ENCODE results near the gene TMBIM4.
"Not testable (repeated sequence)": the region's sequence is repeated elsewhere in the genome, so short reads cannot be mapped to it uniquely, and the experiment has no call there.

TMBIM4 gene

GRCh38 chr12:66182956-66183355 is 13.2 kb upstream of the TMBIM4 start:
- no peak for DNase-seq

DNA sequence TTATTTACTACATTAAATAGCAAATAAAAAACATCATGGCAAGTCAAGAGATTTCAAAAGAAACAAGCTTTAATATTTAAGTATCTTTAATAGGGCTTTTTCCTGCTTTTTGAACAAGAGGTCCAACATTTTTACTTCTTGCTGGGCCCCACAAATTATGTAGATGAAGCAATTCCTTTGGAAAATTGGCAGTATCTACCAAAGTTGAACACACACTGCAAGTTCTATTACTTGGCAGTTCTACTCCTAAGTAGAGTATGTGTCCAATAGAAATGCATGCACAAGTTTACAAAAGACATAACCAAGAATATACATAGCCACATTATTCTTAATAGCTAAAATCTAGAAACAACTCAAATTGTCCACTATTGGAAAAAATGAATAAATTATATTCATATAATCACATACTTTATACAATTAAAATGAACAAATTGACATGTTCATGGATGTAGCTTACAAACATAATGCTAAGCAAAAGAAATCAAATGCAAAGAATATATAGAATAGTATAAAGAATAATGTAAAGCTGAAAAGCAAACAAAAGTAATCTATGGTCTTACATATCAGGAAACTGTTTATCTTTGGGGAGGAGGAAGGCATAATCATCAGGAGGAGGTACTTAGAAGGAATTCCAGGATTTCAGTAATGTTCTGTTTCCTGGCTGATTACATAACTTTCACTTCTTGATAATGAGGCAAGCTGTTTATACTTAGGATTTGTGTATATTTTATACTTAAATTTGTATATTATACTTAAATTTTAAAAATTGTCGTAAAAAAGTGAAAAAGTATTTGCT is 6.5 kb upstream of the TMBIM4 start:
- DNase-seq, result no peak

GRCh38 chr12:66174391-66175325 is 4.9 kb upstream of the TMBIM4 start:
- not testable (repeated sequence) for DNase-seq

DNA sequence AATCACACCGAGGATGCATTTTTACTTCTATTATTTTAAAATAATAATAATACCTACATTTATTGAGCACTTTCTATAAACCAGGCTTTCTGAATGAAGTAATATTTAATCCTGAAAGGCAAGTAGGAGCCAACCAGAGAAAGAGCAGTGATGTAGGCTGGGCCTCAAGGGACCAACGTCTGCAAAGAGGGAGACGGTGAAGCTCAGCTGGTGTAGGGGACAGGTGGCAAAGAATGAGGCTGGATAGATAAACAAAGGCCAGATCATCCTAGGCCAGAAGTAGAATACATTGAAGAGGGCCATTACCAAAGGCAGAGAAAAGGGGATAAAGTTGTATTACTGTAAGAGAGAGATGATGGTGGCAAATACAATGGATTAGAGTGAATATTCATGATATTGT is 810 bp upstream of the TMBIM4 start:
- no peak for DNase-seq

DNA sequence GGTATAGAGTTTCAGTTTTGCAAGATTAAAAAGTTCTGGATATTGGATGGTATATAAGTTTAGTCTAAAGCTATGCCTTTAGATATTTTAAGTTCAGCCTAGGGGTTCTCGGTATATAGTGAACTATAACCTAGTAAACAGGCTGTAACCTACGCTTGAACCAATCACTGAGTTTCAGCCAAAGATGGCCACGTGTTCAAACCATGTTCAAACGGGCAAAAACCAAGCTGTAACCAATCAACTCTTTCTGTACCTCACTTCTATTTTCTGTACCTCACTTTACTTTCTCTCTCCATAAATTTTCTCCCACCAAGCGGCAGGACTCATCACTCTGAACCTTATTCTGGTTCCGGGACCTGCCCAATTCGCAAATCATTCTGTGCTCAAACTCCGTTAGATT is 1.4 kb downstream of the TMBIM4 start:
- no peak for DNase-seq

GRCh38 chr12:66166561-66166960 is 3.2 kb downstream of the TMBIM4 start:
- DNase-seq, result no peak

DNA sequence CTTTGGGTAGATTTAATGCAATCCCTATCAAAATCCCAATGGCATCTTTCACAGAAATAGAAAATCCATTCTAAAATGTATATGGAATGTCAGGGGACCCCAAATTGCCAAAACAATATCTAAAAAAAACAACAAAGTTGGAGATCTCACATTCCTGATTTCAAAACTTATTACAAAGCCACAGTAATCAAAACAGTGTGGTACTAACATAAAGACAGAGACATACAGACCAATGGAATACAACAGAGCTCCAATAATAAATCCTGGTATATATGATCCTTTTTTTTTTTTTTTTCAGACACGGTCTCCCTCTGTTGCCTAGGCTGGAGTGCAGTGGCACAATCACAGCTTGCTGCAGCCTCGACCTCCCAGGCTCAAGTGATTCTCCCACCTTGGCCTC is 4.7 kb downstream of the TMBIM4 start:
- no peak for DNase-seq

DNA sequence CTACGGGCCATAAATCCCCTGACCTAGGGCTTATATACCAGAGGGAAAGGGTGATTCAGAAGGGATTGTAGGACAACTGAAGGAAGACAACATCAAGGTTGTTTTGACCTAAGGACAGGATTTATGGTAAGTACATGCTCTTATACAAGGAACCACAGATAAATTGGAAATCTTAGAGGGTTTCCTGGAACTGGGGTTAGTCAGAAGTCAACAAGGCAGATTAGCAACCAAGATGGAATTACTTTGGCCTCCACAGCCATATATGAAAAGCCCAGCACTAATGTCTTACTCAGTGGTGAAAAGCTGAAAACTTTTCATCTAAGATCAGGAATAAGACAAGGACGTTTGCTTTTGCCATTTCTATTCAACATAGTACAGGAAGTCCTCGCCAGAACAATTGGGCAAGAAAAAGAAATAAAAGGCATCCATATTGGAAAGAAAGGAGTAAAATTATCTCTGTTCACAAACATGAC is 5.4 kb downstream of the TMBIM4 start:
- no peak for DNase-seq

- no peak for DNase-seq
Measured at GRCh38 chr12:66163289-66163688, 6.5 kb downstream of the TMBIM4 start.

DNA sequence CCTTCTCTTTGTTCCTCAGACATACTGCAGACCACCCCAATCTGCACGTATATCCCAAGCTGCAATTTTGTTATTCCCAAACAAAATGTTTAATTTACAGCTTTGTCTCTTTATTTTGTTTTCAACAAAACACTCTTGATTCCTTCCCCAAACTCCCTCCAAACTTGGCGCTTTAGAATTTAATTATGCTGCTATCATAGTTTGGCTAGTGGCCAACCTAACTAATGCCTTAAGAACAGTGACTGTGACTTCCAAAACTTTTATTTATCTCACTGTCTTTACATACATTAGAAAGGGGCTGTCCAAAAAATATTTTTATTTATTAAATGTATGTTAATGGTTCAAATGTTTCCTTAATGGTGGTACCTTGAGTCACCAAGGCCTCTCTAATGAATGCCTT is 7.1 kb downstream of the TMBIM4 start:
- no peak for DNase-seq

DNA sequence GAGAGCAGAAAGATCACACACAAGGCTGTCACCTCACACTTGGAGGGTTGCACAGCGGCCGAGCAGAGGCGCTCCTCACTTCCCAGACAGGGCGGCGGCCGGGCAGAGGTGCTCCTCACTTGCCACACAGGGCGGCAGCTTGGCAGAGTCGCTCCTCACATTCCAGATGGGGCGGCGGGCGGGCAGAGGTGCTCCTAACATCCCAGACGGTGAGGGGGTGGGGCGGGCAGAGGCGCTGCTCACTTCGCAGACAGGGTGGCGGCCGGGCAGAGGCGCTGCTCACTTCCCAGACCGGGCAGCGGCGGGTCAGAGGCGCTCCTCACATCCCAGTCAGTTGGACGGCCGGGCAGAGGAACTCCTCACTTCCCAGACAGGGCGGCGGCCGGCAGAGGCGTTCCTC is 9.1 kb downstream of the TMBIM4 start:
- no peak for DNase-seq

GRCh38 chr12:66159123-66159522 is 10.7 kb downstream of the TMBIM4 start:
- no peak for DNase-seq

DNA sequence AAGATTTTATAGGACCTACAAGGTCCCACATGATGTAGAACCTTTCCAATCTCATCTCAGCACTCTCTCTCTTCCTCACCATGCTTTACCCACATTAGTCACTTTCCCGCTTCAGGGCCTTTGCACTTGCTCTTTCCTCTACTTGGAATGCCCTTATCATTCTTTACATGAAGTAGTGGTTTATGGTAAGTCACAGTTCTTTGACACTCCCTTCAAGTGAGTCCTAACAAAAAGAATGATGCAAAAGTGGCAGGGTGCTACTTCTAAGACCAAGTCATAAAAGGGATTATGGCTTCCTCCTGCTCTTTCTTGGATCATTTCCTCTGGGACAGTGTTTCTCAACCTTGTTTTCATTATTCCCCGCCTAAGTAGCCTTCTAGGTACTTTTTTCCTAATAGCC is 13.1 kb downstream of the TMBIM4 start:
- DNase-seq, result no peak

DNA sequence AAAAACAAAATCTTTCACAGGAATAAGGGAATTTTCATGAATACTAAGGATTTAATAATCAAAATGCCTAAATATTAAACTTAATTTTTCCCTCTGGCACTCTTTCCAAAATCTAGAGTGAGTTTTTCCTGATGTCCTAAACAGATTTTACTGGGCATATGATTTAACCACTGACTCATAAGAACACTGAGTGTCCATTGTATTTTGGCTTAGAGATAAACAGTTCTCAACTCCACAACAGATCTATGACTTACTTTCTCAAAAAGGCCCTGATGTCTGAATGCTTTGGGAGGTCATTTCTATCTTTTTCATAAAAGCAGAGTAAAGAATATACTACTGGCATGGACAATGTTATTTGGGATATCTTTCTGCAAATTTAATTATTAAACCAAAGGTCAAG is 15.0 kb downstream of the TMBIM4 start:
- DNase-seq, result no peak

GRCh38 chr12:66152732-66153131 is 17.1 kb downstream of the TMBIM4 start:
- DNase-seq, result no peak

DNA sequence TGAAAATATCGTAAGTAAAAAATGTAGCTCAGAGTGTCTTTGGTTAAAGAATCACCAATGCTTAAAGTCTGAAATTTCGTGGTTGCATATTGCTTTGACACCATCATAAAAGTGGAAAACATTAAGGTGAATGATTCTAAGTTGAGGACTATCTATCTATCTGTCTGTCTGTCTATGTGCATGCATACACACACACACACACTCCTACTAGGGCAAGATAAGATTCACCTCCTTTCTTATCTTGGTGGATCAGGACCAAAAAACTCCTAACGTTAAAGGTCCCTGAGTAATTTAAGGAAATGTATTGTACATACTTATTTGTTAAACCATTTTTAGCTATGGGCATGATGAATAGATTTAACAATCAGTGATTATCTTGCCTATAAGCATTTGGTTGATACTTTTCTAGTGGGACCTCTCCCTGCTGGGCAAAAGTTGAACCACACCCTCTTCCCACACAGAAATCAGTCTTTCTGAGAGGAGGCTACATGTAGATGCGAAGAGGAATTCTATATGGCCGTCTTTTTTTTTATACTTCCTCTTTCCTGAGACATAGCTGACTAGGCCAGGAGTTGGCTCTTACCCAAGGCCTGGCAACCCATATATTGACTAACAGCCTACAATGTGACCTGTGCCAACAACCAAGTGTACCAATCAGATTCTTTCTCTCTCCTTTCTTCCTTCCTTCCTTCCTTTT is 19.9 kb downstream of the TMBIM4 start:
- no peak for DNase-seq

DNA sequence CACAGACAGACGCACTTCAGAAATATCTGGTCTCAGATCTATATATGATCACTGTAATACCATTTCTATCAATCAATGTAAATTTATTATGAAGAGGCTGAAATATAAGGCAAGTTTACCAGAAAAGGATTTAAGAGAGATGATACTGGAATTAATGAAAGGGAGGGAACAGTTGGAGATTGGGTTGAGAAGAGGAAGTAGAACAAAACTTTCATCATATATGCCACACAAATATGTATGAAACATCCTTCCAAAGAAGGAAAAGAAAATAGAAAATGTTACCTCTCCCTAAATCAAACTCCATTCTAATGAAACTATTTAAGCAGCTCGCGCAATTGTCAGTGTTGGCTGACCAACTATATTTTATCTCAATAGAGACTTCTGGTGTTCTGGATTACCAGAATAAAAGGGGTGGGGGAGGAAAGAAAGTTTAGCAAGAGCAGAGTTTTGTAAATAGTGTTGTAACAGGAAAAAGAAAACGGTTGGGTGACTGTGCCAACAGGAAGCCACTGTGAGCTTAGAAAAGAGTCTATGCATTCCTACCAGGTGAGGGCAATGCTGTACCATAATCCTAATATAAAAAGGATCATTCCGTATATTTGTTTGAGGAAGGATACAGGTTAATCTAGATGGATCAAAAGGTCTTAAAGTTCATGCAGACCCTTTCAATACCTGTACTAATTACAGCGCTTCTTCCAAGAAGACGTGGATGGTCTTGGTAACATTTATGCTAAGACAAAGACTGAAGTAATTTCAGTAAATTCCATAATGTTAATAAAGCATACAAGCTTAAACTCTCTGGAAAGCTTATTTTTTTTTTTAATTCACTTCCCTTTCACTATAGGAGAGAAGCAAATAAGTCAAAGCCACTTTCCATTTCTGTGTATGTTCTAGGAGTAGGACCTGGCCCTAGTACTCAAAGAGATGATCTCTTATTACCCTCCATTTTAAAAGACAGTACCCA is 24.7 kb downstream of the TMBIM4 start:
- peak in 1 of 2 experiments; percentile 58 for DNase-seq

GRCh38 chr12:66143868-66144267 is 25.9 kb downstream of the TMBIM4 start:
- no peak for DNase-seq

- no peak for DNase-seq
Measured at GRCh38 chr12:66142826-66143225, 27.0 kb downstream of the TMBIM4 start.

GRCh38 chr12:66141299-66141698 is 28.5 kb downstream of the TMBIM4 start:
- no peak for DNase-seq

DNA sequence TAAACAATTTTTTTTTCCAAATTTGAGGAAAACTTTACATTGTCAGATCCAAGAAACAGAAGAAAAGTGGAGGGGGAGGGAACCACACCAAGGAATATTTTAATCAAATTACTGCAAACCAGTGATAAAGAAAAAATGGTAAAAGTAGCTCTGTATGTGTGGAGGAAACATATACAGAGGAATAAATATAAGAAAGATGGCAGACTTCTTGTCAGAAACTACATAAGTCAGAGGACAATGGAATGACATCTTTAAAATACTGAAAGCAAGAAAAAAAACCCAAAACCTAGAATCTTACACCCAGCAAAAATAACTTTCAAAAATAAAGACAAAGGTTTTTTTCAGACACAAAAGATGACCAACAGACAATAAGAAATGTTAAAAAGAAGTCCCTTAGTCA is 29.1 kb downstream of the TMBIM4 start:
- DNase-seq, result no peak

DNA sequence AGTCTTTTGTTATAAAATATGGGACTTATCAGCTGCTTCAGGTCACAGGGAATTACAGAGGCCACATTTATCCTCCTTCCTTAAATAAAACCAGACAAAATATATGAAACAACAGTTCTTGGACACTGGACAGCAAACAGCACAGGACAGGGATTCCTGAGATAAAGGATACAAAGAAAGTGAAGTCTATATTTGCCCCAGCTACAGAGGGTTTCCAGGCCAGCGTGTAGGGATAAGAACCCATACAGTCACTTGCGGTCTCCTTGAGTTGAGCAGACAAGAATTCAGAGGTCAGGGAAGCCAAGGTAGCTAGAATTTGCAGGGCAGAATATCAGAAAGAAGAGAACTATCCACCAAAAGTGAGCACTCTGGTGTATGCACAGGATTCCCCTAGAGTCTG is 30.5 kb downstream of the TMBIM4 start:
- no peak for DNase-seq
